D341Med (cell line): ENCODE measurements around the gene RNU6-1.

Experiments used
- DNase-seq: peaks from one replicate; pipeline ENCODE4 v3.0.0; 2012; ENCODE audit warnings: low spot score

The RNU6-1 gene

DNA sequence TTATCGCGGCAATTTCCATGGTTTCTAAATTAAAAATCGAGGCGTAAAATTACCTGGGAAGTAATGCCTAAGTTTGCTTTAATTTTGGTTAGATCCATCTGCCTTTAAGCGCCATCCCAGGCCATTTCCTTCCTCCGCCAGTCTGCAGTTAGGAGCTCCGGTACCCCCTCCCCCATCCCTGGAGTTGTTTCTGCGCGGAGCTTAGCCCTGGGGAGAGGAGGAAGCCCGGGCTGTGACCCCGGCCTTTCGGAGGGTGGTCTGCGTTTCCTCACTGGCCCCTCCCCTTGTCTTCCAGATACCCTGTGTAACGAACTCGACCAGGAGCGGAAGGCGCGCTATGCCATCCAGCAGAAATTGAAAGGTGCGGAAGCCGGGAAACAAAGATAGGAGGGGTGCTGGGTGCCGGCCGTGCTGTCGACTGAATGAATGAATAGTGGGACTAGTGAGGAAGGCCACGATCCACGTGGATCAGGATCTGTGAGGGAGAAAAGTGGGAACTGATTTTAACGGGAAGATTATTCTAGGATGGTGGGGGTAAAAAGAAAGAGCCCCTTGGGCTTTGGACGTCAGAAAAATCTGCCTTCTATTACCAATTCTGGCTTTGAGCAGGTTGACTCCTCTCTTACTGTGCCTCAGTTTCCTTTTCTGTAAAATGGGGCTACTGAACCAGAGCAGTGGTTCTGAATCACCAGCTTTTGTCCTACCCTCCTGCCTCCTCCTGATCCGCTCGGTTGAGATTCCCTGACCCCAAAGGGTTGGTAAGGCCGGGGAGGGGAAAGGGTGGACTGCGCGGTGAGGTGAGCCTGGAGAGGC lies 6.7 kb downstream of the RNU6-1 start:
- no peak for DNase-seq

DNA sequence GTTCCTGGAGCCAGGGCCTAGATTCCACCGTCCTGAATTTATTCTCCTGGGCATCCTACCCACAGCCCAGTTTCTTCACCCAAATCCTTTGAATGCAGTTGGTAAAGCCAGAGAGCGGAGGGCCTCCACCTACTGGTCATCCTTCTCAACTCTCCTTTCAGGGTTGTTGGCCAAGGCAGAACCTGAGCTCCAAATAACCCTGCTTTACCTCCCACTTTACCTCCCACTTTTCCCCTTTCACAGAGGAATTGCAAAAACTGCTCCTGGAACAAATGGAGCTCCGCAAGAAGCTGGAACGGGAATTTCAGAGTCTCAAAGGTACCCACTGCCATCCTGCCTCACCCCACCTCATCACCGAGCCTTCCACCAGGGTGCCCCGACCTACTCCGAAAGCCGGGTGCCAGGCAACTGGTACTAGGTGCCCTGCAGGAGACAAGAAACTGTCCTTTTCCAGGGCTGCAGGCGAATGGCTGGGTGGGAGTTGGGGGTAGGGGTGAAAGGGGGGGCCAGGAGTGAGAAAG lies 7.8 kb downstream of the RNU6-1 start:
- DNase-seq: no peak

DNA sequence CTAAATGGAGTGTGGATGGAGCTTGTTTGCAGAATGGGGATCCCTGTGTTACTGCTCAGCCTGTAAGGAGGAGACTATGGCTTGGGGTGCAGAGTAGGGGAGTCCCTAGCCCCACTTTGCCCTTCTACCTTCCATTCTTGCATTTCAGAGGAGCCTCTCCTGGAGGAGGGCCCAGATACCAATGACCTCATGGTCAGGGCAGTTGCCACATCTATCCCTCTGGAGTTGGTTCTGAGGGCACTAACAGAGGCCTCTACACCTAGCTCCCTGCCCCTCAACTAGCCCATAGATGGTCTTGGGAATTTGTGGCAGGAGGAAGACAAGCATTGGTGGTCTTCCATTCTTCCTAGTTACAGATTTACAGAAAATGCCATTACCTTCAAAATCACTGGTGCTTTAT lies 8.5 kb downstream of the RNU6-1 start:
- DNase-seq: no peak

DNA sequence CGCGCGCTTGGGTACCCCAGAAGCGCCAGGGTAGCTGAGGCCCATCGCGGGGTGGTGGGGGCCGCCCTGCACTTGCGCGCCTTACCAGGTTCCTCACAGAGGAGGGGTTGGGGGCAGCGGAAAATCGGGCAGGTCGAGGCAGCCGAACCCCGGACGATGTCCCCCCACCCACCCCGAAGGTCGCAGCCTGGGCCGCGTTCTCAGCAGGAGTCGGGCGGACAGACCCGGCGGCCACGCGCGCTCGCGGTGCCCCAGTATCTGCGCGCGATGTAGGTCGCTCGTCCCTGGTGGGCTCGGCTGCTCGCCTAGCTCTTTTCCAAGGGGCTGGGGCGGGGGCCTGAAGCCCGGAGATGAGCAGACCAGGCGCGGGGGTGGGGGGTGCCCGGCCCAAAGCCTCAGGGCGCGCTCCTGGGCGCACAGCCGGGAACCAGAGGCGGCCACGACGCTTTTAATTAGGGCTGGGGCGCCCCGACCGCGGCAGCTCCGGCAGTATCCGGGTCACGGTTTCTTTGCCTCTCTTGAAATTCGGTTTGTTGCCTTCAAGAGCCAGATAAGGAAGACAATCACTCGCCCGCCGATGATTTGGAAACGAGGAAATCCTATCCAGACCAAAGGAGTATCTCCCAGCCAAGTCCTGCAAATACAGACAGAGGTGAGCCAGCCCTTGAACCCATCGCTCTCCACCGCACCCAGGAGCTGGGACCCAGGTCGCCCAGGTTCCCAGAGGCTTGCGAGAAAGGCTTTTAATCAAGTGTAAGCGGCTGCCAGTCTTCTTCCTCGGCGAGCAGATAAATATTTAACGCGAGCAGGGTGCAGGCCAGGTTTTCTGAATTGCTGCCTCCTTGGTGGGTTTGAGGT lies 10.0 kb downstream of the RNU6-1 start:
- DNase-seq: peak; percentile 26

DNA sequence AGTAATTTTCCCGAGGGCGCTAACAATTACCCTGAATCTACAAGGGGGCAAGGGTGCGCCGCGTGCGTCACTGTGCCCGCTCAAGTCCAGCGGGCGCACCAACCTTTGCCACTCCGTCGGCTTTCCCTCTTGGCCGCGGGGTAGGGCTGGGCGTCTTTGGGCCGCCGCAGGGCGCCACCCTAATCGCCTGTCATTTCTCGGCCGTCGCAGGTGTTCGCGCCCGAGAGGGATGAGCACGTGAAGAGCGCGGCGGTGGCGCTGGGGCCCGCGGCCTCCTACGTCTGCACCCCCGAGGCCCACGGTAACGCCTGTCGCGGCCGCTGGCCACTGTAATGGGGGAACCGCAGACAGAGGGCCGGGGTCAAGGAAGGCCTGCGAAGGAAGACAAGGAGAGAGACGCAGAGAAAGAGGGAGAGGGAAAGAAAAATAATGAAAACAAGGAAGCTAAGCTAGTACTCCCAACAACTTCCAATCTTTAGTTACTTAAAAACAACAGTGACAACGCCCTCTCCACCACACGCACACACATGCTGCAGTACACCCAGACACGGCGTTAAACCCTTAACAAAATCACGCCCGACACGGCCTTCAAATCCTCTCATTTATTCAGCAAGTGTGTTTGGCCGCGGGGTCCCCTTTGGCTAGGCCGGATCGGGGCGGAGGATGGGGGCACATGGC lies 10.7 kb downstream of the RNU6-1 start:
- DNase-seq: peak; percentile 34

DNA sequence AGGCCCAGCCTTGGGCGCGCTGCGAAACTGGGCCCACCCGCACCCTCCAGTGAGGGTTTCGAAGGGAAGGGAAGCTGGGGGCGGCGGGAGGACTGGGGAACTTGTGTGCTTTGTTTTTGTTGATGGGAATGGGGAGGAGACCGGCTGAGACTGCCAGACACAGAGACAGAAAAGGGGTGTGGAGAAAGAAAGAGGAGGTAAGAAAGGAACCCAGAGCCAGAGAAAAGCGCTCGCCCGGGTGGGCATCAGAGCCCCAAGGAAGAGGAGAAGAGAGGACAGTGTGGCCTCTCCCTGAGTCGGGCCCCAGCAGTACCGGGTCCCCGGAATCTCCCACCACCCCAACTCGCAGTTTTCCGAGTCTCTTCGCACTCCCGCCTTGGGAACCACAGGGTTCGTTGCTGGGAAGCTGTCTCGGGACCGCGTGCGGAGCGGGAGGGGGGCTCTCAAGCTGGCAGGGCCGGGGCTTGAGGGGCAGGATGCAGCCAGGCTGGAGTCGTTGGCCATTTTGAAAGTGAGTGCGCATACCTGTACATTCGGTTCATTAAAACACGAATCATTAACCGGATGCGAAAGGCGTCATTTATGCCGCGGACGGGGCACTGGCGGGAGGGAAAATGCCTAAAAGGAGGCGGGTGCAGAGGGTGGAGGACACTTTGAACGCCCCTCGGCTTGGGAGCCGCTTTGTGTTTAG lies 11.4 kb downstream of the RNU6-1 start:
- DNase-seq: no peak

DNA sequence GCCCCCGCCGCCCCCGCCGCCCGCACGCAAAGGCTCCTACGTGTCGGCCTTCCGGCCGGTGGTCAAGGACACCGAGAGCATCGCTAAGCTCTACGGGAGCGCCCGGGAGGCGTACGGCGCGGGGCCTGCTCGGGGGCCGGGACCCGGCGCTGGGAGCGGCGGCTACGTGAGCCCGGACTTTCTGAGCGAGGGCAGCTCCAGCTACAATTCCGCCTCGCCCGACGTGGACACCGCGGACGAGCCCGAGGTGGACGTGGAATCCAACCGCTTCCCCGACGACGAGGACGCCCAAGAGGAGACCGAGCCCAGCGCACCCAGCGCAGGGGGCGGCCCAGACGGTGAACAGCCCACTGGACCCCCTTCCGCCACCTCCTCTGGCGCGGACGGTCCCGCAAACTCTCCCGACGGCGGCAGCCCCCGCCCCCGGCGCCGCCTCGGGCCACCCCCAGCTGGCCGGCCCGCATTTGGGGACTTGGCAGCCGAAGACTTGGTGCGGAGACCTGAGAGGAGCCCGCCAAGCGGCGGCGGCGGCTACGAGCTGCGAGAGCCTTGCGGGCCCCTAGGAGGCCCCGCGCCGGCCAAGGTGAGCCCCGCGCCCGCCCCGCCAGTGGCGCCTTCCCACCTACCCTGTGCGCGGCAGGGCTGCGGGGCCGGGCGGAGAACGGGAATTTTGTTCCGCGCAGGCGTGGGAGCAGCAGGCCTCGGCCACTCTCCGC lies 12.1 kb downstream of the RNU6-1 start:
- DNase-seq: peak; percentile 63

DNA sequence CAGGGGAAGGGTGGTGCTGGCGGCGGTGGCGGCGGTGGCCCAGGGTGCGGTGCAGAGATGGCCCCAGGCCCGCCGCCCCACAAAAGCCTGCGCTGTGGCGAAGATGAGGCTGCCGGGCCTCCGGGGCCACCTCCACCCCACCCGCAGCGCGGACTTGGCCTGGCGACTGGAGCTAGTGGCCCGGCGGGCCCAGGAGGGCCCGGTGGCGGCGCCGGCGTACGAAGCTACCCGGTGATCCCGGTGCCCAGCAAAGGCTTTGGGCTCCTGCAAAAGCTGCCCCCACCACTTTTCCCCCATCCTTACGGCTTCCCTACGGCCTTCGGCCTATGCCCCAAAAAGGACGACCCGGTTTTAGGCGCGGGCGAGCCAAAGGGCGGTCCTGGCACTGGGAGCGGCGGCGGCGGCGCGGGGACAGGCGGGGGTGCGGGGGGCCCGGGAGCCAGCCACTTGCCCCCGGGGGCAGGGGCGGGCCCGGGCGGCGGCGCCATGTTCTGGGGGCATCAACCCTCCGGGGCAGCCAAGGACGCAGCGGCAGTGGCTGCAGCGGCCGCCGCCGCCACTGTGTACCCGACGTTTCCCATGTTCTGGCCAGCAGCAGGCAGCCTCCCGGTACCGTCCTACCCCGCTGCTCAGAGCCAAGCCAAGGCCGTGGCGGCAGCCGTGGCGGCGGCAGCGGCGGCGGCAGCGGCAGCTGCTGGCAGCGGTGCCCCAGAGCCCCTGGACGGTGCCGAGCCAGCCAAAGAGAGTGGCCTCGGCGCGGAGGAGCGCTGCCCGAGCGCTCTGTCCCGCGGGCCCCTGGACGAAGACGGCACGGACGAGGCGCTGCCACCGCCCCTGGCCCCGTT lies 12.9 kb downstream of the RNU6-1 start:
- DNase-seq: peak; percentile 60

DNA sequence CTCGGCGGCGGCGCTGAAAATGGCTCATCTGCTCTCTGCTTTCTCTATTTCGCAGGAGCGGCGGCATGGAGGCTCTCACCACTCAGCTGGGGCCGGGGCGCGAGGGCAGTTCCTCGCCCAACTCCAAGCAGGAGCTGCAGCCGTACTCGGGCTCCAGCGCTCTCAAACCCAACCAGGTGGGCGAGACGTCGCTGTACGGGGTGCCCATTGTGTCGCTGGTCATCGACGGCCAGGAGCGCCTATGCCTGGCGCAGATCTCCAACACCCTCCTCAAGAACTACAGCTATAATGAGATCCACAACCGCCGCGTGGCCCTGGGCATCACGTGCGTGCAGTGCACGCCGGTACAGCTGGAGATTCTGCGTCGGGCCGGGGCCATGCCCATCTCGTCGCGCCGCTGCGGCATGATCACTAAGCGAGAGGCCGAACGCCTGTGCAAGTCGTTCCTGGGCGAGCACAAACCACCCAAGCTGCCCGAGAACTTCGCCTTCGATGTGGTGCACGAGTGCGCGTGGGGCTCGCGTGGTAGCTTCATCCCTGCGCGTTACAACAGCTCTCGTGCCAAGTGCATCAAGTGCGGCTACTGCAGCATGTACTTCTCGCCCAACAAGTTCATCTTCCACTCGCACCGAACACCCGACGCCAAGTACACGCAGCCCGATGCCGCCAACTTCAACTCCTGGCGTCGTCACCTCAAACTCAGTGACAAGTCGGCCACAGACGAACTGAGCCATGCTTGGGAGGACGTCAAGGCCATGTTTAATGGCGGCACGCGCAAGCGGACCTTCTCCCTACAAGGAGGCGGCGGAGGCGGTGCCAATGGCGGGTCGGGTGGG lies 13.7 kb downstream of the RNU6-1 start:
- peak; percentile 60 for DNase-seq

DNA sequence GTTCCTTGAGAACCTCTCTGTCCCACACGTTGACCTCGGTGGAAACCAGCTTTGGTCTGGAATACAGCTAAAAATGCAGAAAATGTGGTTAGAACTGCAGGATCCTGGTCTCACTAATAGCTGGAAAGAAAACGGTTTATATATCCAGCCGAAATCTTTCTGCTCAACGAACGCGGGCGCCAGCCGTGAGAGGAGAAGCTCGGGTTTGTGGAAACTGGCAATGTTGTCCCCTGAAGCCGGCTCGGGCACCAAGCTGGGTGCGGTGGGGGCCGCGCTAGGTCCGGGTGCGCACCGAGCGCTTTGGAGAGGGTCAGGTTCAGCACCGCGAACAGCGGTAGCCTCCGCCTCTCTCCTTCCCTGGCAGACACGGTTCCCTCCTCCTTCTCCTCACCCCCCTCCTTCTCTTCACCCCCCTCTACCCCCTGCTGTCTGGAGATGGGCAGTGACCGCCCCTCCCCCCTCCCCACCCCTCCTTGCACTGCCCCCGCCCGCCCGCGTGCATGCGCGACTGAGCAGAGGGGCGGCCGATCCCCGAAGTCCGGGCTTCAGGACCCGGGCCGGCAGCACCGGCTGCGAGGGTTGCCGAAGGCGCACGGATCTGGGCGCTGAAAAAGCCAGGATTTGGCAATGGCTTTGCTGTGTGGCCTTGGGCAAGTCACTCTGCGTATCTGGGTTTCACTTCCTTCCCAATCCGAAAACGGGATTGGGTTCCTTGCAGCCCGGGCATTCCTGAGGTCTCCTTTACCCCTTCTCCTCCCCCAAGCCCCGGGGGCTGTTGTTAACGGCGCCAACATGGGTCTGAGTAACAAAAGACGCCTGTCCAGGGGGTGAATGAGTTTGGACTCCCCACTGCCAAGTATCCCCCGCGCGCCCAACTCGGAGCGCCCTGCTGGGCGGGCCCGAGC lies 14.6 kb downstream of the RNU6-1 start, which contains the start of gene SKOR1:
TSS of gene SKOR1 (plus strand) at position 534 of the 905 bp plus-strand sequence. CDS start at position 628, 94 bp downstream.
- DNase-seq: peak; percentile 61

DNA sequence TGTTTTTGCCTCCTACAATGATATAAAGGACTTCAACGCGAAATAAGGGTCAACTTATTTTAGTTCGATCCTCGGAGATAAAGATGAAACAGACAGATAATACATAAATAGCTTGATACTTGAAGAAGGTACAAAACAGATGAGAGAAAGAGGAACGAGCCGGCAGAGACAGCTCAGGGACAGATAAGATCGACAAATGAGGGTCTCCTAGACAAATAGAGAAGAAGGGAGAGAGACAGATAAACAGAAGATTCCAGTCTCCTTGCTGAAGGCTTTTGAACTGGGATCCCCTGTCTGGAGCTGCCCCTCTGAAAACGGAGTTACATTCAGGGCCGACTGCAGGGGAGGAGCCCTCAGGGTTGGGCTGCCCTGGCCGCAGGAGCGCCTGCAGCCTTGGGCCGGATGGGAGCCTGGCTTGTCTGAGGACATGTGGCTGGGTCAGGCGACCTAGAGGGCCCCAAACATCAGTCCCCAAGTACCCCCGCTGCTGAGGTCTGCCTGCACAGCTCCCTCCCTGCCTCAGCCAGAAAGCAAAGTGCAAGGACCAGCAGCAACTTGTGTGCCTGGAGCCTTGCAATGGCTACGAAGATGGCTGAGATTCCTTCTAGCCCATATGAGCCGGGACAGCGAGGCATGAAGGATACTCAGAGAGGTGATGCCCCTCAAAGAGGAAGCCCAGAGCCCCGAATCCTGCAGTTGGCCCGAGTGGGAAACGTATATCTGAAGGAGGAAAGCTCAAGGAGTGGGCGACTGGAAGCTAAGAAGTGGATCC lies 15.5 kb downstream of the RNU6-1 start:
- DNase-seq: peak; percentile 63

DNA sequence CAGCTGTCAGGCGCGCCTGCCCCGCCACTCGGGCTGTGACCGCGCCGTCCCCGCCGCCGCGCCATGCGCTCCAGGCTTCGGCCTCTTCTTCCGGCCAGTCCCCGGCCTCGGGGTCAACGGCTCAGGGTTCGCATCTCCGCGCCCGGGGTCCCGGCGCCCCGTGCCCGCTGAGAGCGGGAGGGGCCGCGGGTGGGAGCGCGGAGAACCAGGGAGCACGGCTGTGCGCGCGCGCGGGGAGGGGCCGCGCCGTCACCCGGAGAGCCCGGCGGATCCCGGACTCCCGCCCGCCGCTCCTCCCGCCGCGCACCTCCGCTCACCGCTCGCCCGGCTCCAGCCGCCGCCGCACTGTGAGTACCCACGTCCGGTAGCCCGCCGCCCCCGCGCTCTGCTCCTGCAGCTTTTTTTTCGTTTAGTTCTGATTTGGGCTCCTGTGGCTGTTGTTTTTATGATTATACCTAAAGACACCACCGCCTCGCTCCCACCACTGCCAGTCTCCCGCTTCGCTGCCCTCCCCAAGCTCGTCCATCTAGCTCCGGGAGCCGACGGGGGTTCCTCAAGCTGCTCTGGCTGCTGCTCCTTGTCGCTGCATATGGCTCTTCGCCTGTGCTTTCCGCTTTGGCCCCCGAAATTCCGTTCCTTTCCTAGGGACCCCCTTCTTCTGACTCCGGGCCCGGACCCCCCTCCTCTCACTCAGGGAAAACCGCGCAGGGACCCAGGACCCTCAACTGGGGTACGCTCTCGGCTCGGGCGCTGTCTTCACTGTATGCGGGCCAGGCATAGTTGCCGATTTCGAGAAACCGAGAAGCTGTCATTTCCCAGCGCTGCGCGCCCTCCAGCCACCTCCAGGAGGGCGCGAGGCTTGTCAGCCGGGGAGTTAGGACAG lies 16.3 kb downstream of the RNU6-1 start:
- peak; percentile 75 for DNase-seq

DNA sequence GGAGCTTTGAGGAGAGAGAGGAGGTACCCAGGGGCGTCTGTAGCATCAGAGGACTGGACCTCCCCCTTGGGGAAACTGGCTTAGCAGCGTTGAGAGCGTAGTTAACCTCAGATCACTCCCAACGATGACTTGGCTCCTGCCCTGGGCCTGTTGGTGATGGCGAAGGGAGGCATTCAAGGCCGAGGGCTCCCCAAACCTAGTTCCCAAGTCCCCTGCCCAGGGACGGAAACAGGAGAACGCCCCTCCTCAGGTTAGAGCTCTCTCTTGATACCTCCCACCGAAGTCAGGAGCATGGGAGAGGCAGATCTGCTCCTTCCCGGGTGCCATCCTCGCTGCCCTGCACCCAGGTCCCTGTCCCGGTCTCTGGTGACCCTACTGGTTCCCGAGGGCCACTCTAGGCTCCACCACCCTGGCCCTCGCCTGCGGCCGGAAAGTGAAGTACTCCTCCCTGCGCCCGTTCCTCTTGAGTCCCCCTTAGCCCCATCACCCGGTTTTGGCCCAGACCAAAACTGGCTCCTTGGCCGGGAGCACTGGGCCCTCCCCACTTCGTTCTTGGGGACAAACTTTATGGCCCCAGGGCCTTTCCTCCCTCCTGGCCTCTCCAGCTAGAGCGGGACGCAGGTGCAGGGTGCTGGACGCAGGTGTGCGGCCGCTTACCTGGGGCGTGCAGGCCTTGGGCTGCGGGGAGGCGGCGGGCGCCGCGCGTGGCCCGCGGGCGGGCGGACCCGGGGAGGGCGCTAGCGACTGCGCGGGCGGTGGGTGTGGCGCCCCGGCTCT lies 17.1 kb downstream of the RNU6-1 start:
- peak; percentile 64 for DNase-seq

DNA sequence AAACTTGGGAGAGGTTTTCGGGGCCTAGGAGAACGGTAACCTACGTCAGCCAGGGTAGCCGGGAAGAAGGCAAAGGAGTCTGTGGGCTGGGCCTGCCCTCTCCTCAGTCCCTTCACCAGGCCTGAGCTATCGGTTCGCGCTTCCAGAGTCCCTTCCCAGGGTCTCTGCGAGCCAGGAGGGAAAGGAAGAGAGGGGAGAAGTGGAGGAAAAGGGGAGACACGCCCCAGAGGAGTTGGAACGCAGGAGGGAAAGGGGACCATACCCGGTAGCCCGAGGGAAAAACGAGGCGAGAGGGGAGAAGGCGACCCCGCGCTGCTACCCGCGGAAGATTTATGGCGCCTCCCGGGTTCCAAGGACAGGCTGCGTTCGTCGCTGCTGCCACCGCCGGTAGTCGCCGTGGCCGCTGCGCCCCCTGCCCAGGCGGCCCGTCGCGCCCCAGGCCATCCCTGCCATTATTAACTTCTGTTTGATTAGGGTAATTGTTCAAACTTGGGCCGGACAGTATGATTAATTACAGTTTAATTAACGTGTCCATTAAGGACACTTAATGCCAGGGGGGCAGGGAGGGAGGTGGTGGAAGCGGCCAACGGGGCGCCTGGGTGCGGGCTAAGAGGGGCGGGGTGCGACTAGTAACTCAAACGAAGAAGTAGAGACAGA lies 17.9 kb downstream of the RNU6-1 start:
- no peak for DNase-seq
